Right cardiac atrium (tissue), 5 donors: Measurements from ENCODE around the gene CRKL. TPM values are rescaled to one million over a fixed set of nuclear protein-coding genes. Genes with fewer than 3 reads are reported as not detected.

ENCODE experiments used
- ATAC-seq, 2 donors: fragments of 200-7000 bp; cut with Tn5 transposase; one replicate each; pipeline versions ENCODE4 v1.8.0 to v1.9.1; 2020; ENCODE audit warnings: moderate library complexity in 2 of 2, mild to moderate bottlenecking in 1 of 2
- DNase-seq, 3 donors: peaks; one replicate each; pipeline ENCODE4 v3.0.0-alpha.2; 2020
- H3K27ac ChIP-seq: one replicate; pipeline ENCODE4 v1.5.1; 2013; ENCODE audit warnings: mild to moderate bottlenecking, low read length, control low read depth, moderate library complexity
- H3K27me3 ChIP-seq: one replicate; pipeline ENCODE4 v1.6.1; 2013; ENCODE audit not compliant: control insufficient read depth, insufficient read depth
- H3K4me1 ChIP-seq: one replicate; pipeline ENCODE4 v1.6.1; 2013; ENCODE audit warnings: low read length; ENCODE audit not compliant: control insufficient read depth, insufficient read depth
- H3K4me3 ChIP-seq: one replicate; pipeline ENCODE4 v1.5.1; 2013; ENCODE audit warnings: low read length, control low read depth
- H3K9me3 ChIP-seq: one replicate; pipeline ENCODE4 v1.6.1; 2013; ENCODE audit warnings: low read length; ENCODE audit not compliant: control insufficient read depth
- WGBS: extraction: QIAGEN DNeasy Blood & Tissue Kit; methylation state at CpG from one replicate; pipeline ENCODE4 v1.1.7; 2013; 5-methylcytosine and 5-hydroxymethylcytosine counted together
- intact Hi-C, 4 donors: fragments of 100-400 bp; cut with DNase I; formaldehyde crosslinking; loops; one replicate each; pipeline versions ENCODE4 v1.11.0 to v1.14.0; 2022 to 2023
- polyA plus RNA-seq: library from polyadenylated mRNA; stranded (reverse); fragments of 200-250 nt; gene quantifications from one replicate; pipeline ENCODE4 v1.2.3, GENCODE V29; 2013
- total RNA-seq, 4 donors: library from RNA; stranded (reverse); fragmentation: NEBNext Ultra II Directional; extraction: Animal tissue kit (Norgen Biotek cat#: 25700); gene quantifications; one replicate each; pipeline ENCODE4 v1.2.1, GENCODE V29; 2021
- donor health status: healthy with polysubstance abuse.
- donor health status: DM: no; HTN: yes; CAD: no.
- donor health status: DM: no; HTN: no; CAD: no.
- donor health status: DM: no; HTN: yes; CAD: no; lungs with severe emphysema.
- donor health status: DM: yes; HTN: yes; CAD: no.

CRKL gene
- total and polyA plus RNA-seq, 5 donors, result 20.8 to 53.7 (median 51.2) TPM

GRCh38 chr22:20979940-20980453 is 62.8 kb downstream of the CRKL start:
- DNase-seq (peak in 1 of 3 donors; percentile 55), ATAC-seq (no peak)
- no peak overlapping the region for H3K27ac ChIP-seq
- peaks cover 5% of the 10 kb centered on the region for H3K4me1 ChIP-seq
- H3K27me3 ChIP-seq, result no peaks in the 10 kb centered on the region
- intact Hi-C loops, result loop anchor here in 2 of 4 donors (5.0 to 10.0 kb wide), 2 partner anchors 63 to 115 kb away; partner anchors contain the start of gene CRKL (in 1 of the 2)
- no peaks in the 10 kb centered on the region for H3K9me3 ChIP-seq
- WGBS, result 40% methylated on average over 13 of the region's 13 CpGs
- H3K4me3 ChIP-seq, result no peak overlapping the region

GRCh38 chr22:20980523-20980922 is 63.3 kb downstream of the CRKL start:
- 88% methylated on average over 4 of the region's 4 CpGs for WGBS
- no peak for DNase-seq
- no peak for ATAC-seq
- no peak overlapping the region for H3K4me3 ChIP-seq
- no peak overlapping the region for H3K27ac ChIP-seq
- intact Hi-C loops, result loop anchor here in 2 of 4 donors (5.0 to 10.0 kb wide), 2 partner anchors 63 to 116 kb away; partner anchors contain the start of gene CRKL (in 1 of the 2)
- no peaks in the 10 kb centered on the region for H3K27me3 ChIP-seq
- peaks cover 5% of the 10 kb centered on the region for H3K4me1 ChIP-seq
- H3K9me3 ChIP-seq, result no peaks in the 10 kb centered on the region

- 64% methylated on average over 10 of the region's 10 CpGs for WGBS
- intact Hi-C loops, result loop anchor here in 2 of 4 donors (5.0 to 10.0 kb wide), 2 partner anchors 64 to 116 kb away; partner anchors contain the start of gene CRKL (in 1 of the 2)
These were observed 63.9 kb downstream of the CRKL start for GRCh38 chr22:20980938-20981722.

DNA sequence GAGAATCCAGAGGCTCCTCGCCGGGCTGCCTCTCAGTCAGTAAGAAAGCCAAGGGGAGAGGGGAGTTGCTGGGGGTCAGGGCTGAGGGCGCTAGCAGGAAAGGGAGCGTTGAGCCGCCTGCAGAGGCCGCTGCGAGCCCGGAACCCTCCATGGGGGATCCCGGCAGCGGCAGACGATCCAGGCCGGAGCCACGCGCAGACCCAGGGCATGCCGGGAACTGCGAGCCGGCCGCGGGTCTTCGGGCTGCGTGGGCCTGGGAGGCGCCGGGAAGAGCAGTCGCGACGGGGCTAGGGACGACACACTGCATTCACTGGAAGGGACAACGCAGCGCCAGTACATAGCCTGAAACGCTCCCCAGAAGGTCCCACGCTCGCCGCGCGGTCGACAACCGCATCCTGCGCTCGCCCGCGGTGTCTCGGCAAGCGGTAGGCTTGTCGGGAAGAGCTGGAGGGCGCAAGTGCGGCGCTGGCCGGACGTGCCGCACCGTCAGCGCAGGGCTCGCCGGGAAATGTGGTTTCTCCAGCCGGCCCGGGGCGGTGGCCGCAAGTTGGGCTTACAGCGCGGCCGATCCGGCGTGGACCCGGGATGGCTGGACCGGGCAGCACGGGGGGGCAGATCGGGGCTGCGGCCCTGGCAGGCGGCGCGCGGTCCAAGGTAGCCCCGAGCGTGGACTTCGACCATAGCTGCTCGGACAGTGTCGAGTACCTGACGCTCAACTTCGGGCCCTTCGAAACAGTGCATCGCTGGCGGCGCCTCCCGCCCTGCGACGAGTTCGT is 64.8 kb downstream of the CRKL start, which contains the start of gene LZTR1:
LZTR1 (plus strand) TSS at position 511 of the 776 bp plus-strand sequence; CDS start at position 586, 75 bp downstream.
- DNase-seq, result peak; percentile 86 to 93 (median 92)
- WGBS, result under 1% methylated on average over 87 of the region's 87 CpGs
- ATAC-seq, result peak; percentile 94 to 95
- Histone ChIP-seq H3K4me1 (peaks cover 5% of the 10 kb centered on the region), H3K9me3 (no peaks in the 10 kb centered on the region), H3K4me3 (peak within 1 kb of the TSS; percentile 76), H3K27me3 (no peaks in the 10 kb centered on the region), H3K27ac (peak within 1 kb of the TSS; percentile 94)
- intact Hi-C loops, result loop anchor here in 2 of 4 donors (5.0 to 10.0 kb wide), 2 partner anchors 65 to 117 kb away; partner anchors contain the start of gene CRKL (in 1 of the 2)

More at GRCh38 chr22:20980938-20981722, 63.9 kb downstream of the CRKL start:
- peaks cover 5% of the 10 kb centered on the region for H3K4me1 ChIP-seq
- no peaks in the 10 kb centered on the region for H3K9me3 ChIP-seq
- H3K27me3 ChIP-seq, result no peaks in the 10 kb centered on the region
- DNase-seq, result no peak
- no peak for ATAC-seq
- H3K4me3 ChIP-seq, result peak overlapping the region; percentile 76
- peak overlapping the region; percentile 94 for H3K27ac ChIP-seq

DNA sequence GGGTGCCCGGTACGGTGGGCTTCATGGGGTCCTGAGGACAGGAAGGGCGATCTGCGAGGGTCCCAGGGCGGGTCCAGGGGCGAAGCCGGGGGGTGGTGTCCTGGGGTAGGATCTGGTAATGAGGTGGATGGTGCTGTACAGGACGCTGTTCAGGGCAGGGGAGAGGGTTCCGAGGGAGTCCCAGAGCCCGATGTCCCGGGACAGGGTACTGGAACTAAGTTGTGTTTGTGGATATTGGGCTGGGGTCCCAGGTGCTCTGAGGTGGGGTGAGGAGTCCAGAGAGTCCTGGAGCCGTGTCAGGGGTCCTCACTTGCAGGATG is 65.3 kb downstream of the CRKL start:
- under 1% methylated on average over 12 of the region's 12 CpGs for WGBS

DNA sequence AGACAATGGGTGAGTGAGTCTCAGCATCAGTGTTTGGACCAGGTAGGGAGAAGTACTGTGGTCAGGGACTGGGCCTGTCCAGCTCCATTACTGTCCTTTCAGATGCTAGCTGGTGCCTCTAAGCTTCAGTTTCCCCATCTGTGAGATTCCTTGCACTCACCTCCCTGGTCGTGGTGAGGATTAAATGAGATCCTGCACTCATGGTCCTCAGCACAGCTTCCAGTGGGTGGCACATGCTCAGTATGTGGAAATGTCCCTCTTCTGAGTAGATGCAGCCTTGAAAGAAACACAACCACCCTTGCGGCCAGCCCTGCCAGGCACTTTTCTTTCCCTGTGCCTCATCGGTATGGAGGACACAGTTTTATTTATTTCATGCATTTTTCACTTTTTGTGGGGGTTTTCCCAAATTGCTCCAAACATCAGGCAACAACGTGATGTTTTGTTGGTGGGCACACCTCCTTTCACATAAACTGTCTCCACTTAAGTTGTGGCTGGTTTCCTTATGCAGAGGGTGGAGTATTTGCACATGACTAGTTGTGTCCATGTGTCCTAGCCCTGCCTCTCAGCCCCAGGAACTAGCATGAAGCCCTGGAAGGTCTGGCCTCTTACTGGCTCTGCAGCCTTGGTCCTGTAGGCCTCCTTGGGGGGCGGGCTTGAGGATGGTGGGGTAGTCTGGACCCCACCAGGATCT is 66.0 kb downstream of the CRKL start:
- DNase-seq (peak in 2 of 3 donors; percentile 24 to 31), ATAC-seq (no peak)
- Histone ChIP-seq H3K9me3 (no peaks in the 10 kb centered on the region), H3K4me3 (peak overlapping the region; percentile 76), H3K4me1 (peaks cover 5% of the 10 kb centered on the region), H3K27ac (no peak overlapping the region), H3K27me3 (no peaks in the 10 kb centered on the region)
- WGBS, result 75% methylated on average over 5 of the region's 5 CpGs
- intact Hi-C loops, result loop anchor here in 2 of 4 donors (5.0 to 10.0 kb wide), 2 partner anchors 66 to 118 kb away; partner anchors contain the start of gene CRKL (in 1 of the 2)

More for the DNA sequence above, 65.3 kb downstream of the CRKL start:
- no peaks in the 10 kb centered on the region for H3K9me3 ChIP-seq
- H3K4me1 ChIP-seq, result peaks cover 5% of the 10 kb centered on the region
- no peaks in the 10 kb centered on the region for H3K27me3 ChIP-seq
- DNase-seq (no peak), ATAC-seq (peak; percentile 3 to 24)
- H3K4me3 ChIP-seq, result peak overlapping the region; percentile 76
- intact Hi-C loops, result loop anchor here in 2 of 4 donors (5.0 to 10.0 kb wide), 2 partner anchors 65 to 118 kb away; partner anchors contain the start of gene CRKL (in 1 of the 2)
- H3K27ac ChIP-seq, result no peak overlapping the region

- WGBS, result 92% methylated on average over 7 of the region's 7 CpGs
- ATAC-seq, result no peak
- no peak overlapping the region for H3K4me3 ChIP-seq
- no peaks in the 10 kb centered on the region for H3K27me3 ChIP-seq
- peaks cover 2% of the 10 kb centered on the region for H3K4me1 ChIP-seq
- H3K9me3 ChIP-seq, result no peaks in the 10 kb centered on the region
- peak in 1 of 3 donors; percentile 35 for DNase-seq
- intact Hi-C loops, result loop anchor here in 1 of 4 donors (10.0 kb wide), 1 partner anchor 121 kb away; no protein-coding TSS in a partner anchor
- no peak overlapping the region for H3K27ac ChIP-seq
These were observed 68.5 kb downstream of the CRKL start for GRCh38 chr22:20985720-20986119.

DNA sequence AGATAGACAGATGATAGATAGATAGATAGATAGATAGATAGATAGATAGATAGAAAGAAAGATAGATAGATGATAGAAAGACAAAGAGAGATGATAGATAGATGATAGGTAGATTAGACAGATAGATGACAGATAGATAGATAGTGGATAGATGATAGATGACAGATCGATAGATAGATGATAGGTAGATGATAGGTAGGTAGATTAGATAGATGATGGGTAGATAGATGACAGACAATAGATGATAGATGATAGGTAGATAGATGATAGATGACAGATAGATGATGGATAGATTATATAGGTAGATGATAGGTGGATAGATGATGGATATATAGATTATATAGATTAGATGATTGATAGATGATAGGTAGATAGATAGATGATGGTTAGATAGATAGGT is 69.2 kb downstream of the CRKL start:
- 94% methylated on average over 1 of the region's 1 CpG for WGBS
- Histone ChIP-seq H3K4me3 (no peak overlapping the region), H3K27me3 (no peaks in the 10 kb centered on the region), H3K4me1 (peaks cover 2% of the 10 kb centered on the region), H3K9me3 (no peaks in the 10 kb centered on the region), H3K27ac (no peak overlapping the region)
- DNase-seq (no peak), ATAC-seq (no peak)
- intact Hi-C loops, result loop anchor here in 1 of 4 donors (10.0 kb wide), 1 partner anchor 122 kb away; no protein-coding TSS in a partner anchor

DNA sequence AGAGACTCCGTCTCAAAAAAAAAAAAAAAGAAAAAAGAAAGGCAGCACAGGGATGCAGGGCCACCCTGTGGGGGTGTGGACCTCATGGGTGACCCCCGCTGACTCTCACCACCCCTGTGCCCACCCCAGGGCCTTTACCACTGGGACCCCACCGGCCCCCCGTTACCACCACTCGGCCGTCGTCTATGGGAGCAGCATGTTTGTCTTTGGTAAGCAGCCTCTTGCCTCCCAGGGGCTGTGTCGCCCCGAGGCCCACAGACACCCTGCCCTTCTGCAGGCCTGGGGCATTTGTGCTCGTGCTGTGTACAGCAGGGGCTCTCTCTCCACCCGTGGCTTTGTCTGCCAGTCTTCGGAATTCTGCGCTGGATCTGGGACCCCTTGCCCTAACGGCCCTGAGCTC is 70.2 kb downstream of the CRKL start:
- no peak for ATAC-seq
- H3K4me3 ChIP-seq, result no peak overlapping the region
- no peak overlapping the region for H3K27ac ChIP-seq
- no peaks in the 10 kb centered on the region for H3K27me3 ChIP-seq
- peak in 2 of 3 donors; percentile 4 to 38 for DNase-seq
- H3K4me1 ChIP-seq, result peaks cover 2% of the 10 kb centered on the region
- 91% methylated on average over 14 of the region's 14 CpGs for WGBS
- no peaks in the 10 kb centered on the region for H3K9me3 ChIP-seq
- intact Hi-C loops, result loop anchor here in 1 of 4 donors (10.0 kb wide), 1 partner anchor 123 kb away; no protein-coding TSS in a partner anchor
